GM12872 (cell line): ENCODE data around the gene PLEKHG2.

Source experiments
- CTCF ChIP-seq: IDR thresholded peaks from 3 replicates; pipeline ENCODE4 v1.5.1; 2011; ENCODE audit warnings: low read depth, mild to moderate bottlenecking, low read length, moderate library complexity; ENCODE audit not compliant: insufficient read depth

The PLEKHG2 gene

GRCh38 chr19:39423258-39424086 lies 11.0 kb downstream of the PLEKHG2 start:
- TF ChIP-seq CTCF = no peak

- TF ChIP-seq CTCF = no peak
Measured at GRCh38 chr19:39424934-39425333, 12.5 kb downstream of the PLEKHG2 start.

- no peak for TF ChIP-seq CTCF
Measured at GRCh38 chr19:39425744-39426143, 13.3 kb downstream of the PLEKHG2 start.

DNA sequence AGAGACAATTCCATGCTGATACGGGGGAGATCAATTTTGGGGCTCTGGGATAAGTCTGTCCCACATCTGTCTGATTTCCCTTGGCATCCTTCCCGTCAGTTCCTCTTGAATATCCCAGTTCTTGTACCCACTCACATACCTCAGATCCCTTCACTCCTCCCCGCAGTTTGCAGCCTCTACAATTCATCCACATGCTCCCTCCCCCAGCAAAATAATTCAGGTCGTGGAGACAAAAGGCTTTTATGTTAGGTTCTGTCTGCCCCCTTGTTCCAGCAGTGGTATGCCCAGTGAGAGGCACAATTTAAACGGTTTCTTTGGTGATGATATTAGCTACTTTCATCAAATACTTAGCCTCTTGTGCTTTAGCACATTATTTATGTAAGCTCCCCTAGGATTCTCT lies 13.7 kb downstream of the PLEKHG2 start:
- TF ChIP-seq CTCF = no peak

GRCh38 chr19:39427707-39428106 lies 15.2 kb downstream of the PLEKHG2 start:
- no peak for TF ChIP-seq CTCF

- no peak for TF ChIP-seq CTCF
Measured at GRCh38 chr19:39428283-39429112, 16.0 kb downstream of the PLEKHG2 start.

DNA sequence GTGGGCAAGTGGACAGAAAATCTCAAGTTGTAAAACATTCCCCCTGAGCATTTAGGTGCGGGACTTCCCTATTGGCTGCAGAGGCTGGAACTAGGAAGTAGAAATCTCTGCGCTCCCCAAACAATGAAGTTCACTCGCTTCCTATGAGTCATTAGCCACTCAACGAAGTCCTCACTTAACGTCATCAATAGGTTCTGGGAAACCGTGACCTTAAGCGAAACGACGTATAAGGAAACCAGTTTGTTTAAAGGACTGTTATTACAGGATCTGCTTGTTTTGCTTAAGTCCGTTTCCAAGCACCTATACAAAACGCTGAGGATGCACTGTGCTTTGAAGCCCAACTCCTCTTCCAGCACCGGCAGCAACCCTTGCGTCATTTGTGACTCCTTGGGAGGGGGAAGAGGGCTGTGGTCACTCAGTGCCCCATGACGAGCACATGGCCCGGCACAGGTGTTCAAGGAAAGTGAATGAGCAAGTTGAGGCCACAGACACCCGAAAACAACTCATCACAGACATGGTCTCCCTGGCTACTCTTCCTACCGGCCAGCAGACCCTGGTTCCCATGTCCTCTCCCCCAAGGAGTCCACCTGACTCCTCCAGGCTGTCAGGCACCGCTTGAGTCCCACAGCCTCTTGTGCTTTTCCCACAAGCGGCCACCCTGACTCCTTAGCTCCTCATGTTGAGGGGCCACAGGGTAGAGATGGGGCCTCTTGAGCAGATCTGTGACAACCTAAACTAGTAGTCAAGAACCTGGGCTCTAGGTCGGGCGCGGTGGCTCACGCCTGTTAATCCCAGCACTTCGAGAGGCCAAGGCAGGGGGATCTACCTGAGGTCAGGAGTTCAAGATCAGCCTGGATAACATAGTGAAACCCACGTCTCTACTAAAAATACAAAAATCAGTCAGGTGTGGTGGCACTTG lies 18.5 kb downstream of the PLEKHG2 start:
- no peak for TF ChIP-seq CTCF
